Fibroblast of lung (primary cell): ENCODE data around the gene PPIP5K1.

Experiments used
- CTCF ChIP-seq, 2 donors: IDR thresholded peaks in 1 of 2; conservative IDR thresholded peaks in 1 of 2; 1 replicate in 1 of 2; 2 replicates in 1 of 2; pipeline ENCODE4 v1.5.1; 2011 to 2012; ENCODE audit warnings: low read length in 2 of 2, control low read depth in 1 of 2, inconsistent platforms in 1 of 2, low read depth in 1 of 2, mild to moderate bottlenecking in 1 of 2
- EZH2 ChIP-seq: IDR thresholded peaks from 2 replicates; pipeline ENCODE4 v1.5.1; 2012; ENCODE audit warnings: low read length, control low read depth, mild to moderate bottlenecking; ENCODE audit errors: missing control alignments

- TF ChIP-seq CTCF (conservative IDR thresholded peaks at IDR 0.05 in 1 of 2, IDR thresholded peaks at IDR 0.05 in 1 of 2; ENCODE audit: low read depth in 1 of 2, low read length in 2 of 2) (no peak), EZH2 (no peak)
Observed at GRCh38 chr15:43550527-43551363, 39.3 kb downstream of the PPIP5K1 start.
